DND-41 (cell line): ENCODE results near the gene TMEM150A.

Source experiments
- CTCF ChIP-seq: IDR thresholded peaks from 2 replicates; pipeline ENCODE4 v1.5.1; 2012; ENCODE audit warnings: borderline replicate concordance, low read length, moderate library complexity, mild to moderate bottlenecking; ENCODE audit not compliant: poor library complexity, severe bottlenecking; ENCODE audit errors: extremely low read depth
- EZH2 ChIP-seq: IDR thresholded peaks from 3 replicates; pipeline ENCODE4 v1.6.1; 2012; ENCODE audit warnings: borderline replicate concordance, low read depth, mild to moderate bottlenecking, moderate library complexity, low read length, inconsistent platforms; ENCODE audit not compliant: severe bottlenecking

- no peak for TF ChIP-seq CTCF
- TF ChIP-seq EZH2: no peak
These were observed 24.0 kb downstream of the TMEM150A start for GRCh38 chr2:85578243-85579180.
